HEK293 (cell line): ENCODE results near the gene CAPN12.

Experiments used
- ATF2 ChIP-seq: fragments of 450-650 bp; formaldehyde crosslinking; IDR thresholded peaks from 2 replicates; pipeline ENCODE4 v1.5.1; 2016; ENCODE audit warnings: missing biosample characterization, missing genetic modification characterization, low read depth
- EGR2 ChIP-seq: fragments of 450-650 bp; formaldehyde crosslinking; IDR thresholded peaks from 2 replicates; pipeline ENCODE4 v1.5.1; 2016; ENCODE audit warnings: low read depth, missing biosample characterization, missing genetic modification characterization
- KLF8 ChIP-seq: fragments of 450-650 bp; formaldehyde crosslinking; IDR thresholded peaks from 2 replicates; pipeline ENCODE4 v1.5.1; 2016; ENCODE audit warnings: missing biosample characterization, missing genetic modification characterization
- MEIS1 ChIP-seq: sonication (generic); formaldehyde crosslinking; IDR thresholded peaks from 2 replicates; pipeline ENCODE4 v1.8.1; 2022; ENCODE audit warnings: missing genetic modification reagents, mild to moderate bottlenecking, borderline replicate concordance
- PRDM10 ChIP-seq: fragments of 450-650 bp; formaldehyde crosslinking; IDR thresholded peaks from 2 replicates; pipeline ENCODE4 v1.5.1; 2016; ENCODE audit warnings: missing biosample characterization, missing genetic modification characterization
- ZBTB11 ChIP-seq: fragments of 450-650 bp; formaldehyde crosslinking; conservative IDR thresholded peaks from 2 replicates; pipeline ENCODE4 v1.5.1; 2016; ENCODE audit warnings: low read depth, missing biosample characterization, missing genetic modification characterization
- ZBTB20 ChIP-seq: fragments of 450-650 bp; formaldehyde crosslinking; IDR thresholded peaks from 2 replicates; pipeline ENCODE4 v1.5.1; 2016; ENCODE audit warnings: missing biosample characterization, missing genetic modification characterization
- ZBTB26 ChIP-seq: fragments of 450-650 bp; formaldehyde crosslinking; optimal IDR thresholded peaks from 2 replicates; pipeline ENCODE3; 2016; ENCODE audit warnings: missing biosample characterization, mild to moderate bottlenecking, missing genetic modification characterization
- ZBTB6 ChIP-seq: fragments of 450-650 bp; formaldehyde crosslinking; IDR thresholded peaks from 2 replicates; pipeline ENCODE4 v1.5.1; 2017; ENCODE audit warnings: missing biosample characterization, missing genetic modification characterization
- ZFHX2 ChIP-seq: fragments of 450-650 bp; formaldehyde crosslinking; conservative IDR thresholded peaks from 2 replicates; pipeline ENCODE4 v1.5.1; 2016; ENCODE audit warnings: missing biosample characterization, missing genetic modification characterization
- ZFP37 ChIP-seq: fragments of 450-650 bp; formaldehyde crosslinking; IDR thresholded peaks from 2 replicates; pipeline ENCODE4 v1.5.1; 2016; ENCODE audit warnings: missing biosample characterization, missing genetic modification characterization
- ZFP69B ChIP-seq: fragments of 450-650 bp; formaldehyde crosslinking; IDR thresholded peaks from 2 replicates; pipeline ENCODE4 v1.5.1; 2016; ENCODE audit warnings: missing biosample characterization, missing genetic modification characterization
- ZNF132 ChIP-seq: fragments of 450-650 bp; formaldehyde crosslinking; IDR thresholded peaks from 2 replicates; pipeline ENCODE4 v1.5.1; 2017; ENCODE audit warnings: missing biosample characterization, missing genetic modification characterization, borderline replicate concordance
- ZNF184 ChIP-seq: fragments of 450-650 bp; IDR thresholded peaks from 2 replicates; pipeline ENCODE4 v1.5.1; 2018; ENCODE audit warnings: missing biosample characterization, mild to moderate bottlenecking, missing genetic modification characterization
- ZNF214 ChIP-seq: fragments of 450-650 bp; formaldehyde crosslinking; IDR thresholded peaks from 2 replicates; pipeline ENCODE4 v1.5.1; 2017; ENCODE audit warnings: missing biosample characterization, mild to moderate bottlenecking, missing genetic modification characterization, borderline replicate concordance
- ZNF248 ChIP-seq: fragments of 450-650 bp; formaldehyde crosslinking; IDR thresholded peaks from 2 replicates; pipeline ENCODE4 v1.5.1; 2017; ENCODE audit warnings: missing biosample characterization, missing genetic modification characterization
- ZNF37A ChIP-seq: fragments of 450-650 bp; IDR thresholded peaks from 2 replicates; pipeline ENCODE4 v1.5.1; 2018; ENCODE audit warnings: missing biosample characterization, missing genetic modification characterization
- ZNF416 ChIP-seq: fragments of 450-650 bp; formaldehyde crosslinking; IDR thresholded peaks from 2 replicates; pipeline ENCODE4 v1.5.1; 2016; ENCODE audit warnings: missing biosample characterization, missing genetic modification characterization
- ZNF473 ChIP-seq: fragments of 450-650 bp; formaldehyde crosslinking; IDR thresholded peaks from 2 replicates; pipeline ENCODE4 v1.5.1; 2017; ENCODE audit warnings: missing biosample characterization, missing genetic modification characterization
- ZNF48 ChIP-seq: fragments of 450-650 bp; formaldehyde crosslinking; IDR thresholded peaks from 2 replicates; pipeline ENCODE4 v1.5.1; 2016; ENCODE audit warnings: missing biosample characterization, missing genetic modification characterization
- ZNF521 ChIP-seq: fragments of 450-650 bp; formaldehyde crosslinking; IDR thresholded peaks from 2 replicates; pipeline ENCODE4 v1.5.1; 2017; ENCODE audit warnings: missing biosample characterization, mild to moderate bottlenecking, missing genetic modification characterization
- ZNF560 ChIP-seq: fragments of 450-650 bp; formaldehyde crosslinking; IDR thresholded peaks from 2 replicates; pipeline ENCODE4 v1.5.1; 2017; ENCODE audit warnings: missing biosample characterization, missing genetic modification characterization, borderline replicate concordance
- ZNF596 ChIP-seq: fragments of 450-650 bp; IDR thresholded peaks from 2 replicates; pipeline ENCODE4 v1.5.0; 2018; ENCODE audit warnings: missing biosample characterization, mild to moderate bottlenecking, missing genetic modification characterization, moderate library complexity
- ZNF600 ChIP-seq: fragments of 450-650 bp; formaldehyde crosslinking; IDR thresholded peaks from 2 replicates; pipeline ENCODE4 v1.5.1; 2016; ENCODE audit warnings: missing biosample characterization, missing genetic modification characterization
- ZNF677 ChIP-seq: fragments of 450-650 bp; IDR thresholded peaks from 2 replicates; pipeline ENCODE4 v1.5.0; 2018; ENCODE audit warnings: missing biosample characterization, mild to moderate bottlenecking, missing genetic modification characterization, moderate library complexity
- ZNF707 ChIP-seq: fragments of 450-650 bp; formaldehyde crosslinking; IDR thresholded peaks from 2 replicates; pipeline ENCODE4 v1.5.1; 2016; ENCODE audit warnings: missing biosample characterization, missing genetic modification characterization
- ZNF843 ChIP-seq: fragments of 450-650 bp; formaldehyde crosslinking; IDR thresholded peaks from 2 replicates; pipeline ENCODE4 v1.5.1; 2016; ENCODE audit warnings: missing biosample characterization, missing genetic modification characterization
- ZSCAN30 ChIP-seq: fragments of 450-650 bp; IDR thresholded peaks from 2 replicates; pipeline ENCODE4 v1.5.1; 2018; ENCODE audit warnings: missing biosample characterization, mild to moderate bottlenecking, missing genetic modification characterization, moderate library complexity
- ZXDB ChIP-seq: fragments of 450-650 bp; formaldehyde crosslinking; IDR thresholded peaks from 2 replicates; pipeline ENCODE4 v1.5.1; 2016; ENCODE audit warnings: missing biosample characterization, missing genetic modification characterization

CAPN12 gene

GRCh38 chr19:38736413-38737280, 7.6 kb downstream of the CAPN12 start (continued):
- no peak for TF ChIP-seq ZNF214 (tag by site-specific recombination)
- TF ChIP-seq ZBTB6 (tag by site-specific recombination): no peak; the same call in 1 of the 2 replicates
- no peak for TF ChIP-seq PRDM10
- TF ChIP-seq ZNF37A (tag by site-specific recombination): no peak
- TF ChIP-seq ZBTB11: no peak
- no peak for TF ChIP-seq ZNF560 (tag by site-specific recombination)
- TF ChIP-seq ZXDB: no peak
- TF ChIP-seq ZNF132 (tag by site-specific recombination): no peak
- peak; percentile 49 for TF ChIP-seq EGR2 (tag by site-specific recombination)
- peak; percentile 86 for TF ChIP-seq KLF8 (tag by site-specific recombination)
- no peak for TF ChIP-seq ZNF600 (tag by site-specific recombination)
- no peak for TF ChIP-seq ZNF248 (tag by site-specific recombination)
- 0 out of 2 replicates have a peak, but pooled peaks have one; percentile 59 for TF ChIP-seq ZNF416
- TF ChIP-seq ZBTB20 (tag by site-specific recombination): no peak
- TF ChIP-seq ZNF521: peak; percentile 9; the same call in 1 of the 2 replicates
- TF ChIP-seq ZNF677 (tag by site-specific recombination): no peak
- TF ChIP-seq ATF2: no peak
- TF ChIP-seq ZBTB26 (tag by site-specific recombination): peak; percentile 20
- no peak for TF ChIP-seq ZNF48 (tag by site-specific recombination)
- no peak for TF ChIP-seq ZNF596
- no peak for TF ChIP-seq ZNF707
- no peak for TF ChIP-seq ZNF184 (tag by site-specific recombination)
- no peak for TF ChIP-seq ZFP69B (tag by site-specific recombination)
- 0 out of 2 replicates have a peak, but pooled peaks have one; percentile 28 for TF ChIP-seq ZNF843 (tag by site-specific recombination)
- TF ChIP-seq ZNF473 (tag by site-specific recombination): no peak
- TF ChIP-seq ZSCAN30 (tag by site-specific recombination): no peak
- TF ChIP-seq ZFP37 (tag by site-specific recombination): no peak
- TF ChIP-seq MEIS1: no peak
- no peak; the same call in 1 of the 2 replicates for TF ChIP-seq ZFHX2
